NCI-H1694 (cell line): ENCODE results near the gene KRTAP6-1.

ENCODE experiments used
- DNase-seq: peaks from one replicate; lab custom pipeline; 2025; lab: John Stamatoyannopoulos, UW

Gene KRTAP6-1

DNA sequence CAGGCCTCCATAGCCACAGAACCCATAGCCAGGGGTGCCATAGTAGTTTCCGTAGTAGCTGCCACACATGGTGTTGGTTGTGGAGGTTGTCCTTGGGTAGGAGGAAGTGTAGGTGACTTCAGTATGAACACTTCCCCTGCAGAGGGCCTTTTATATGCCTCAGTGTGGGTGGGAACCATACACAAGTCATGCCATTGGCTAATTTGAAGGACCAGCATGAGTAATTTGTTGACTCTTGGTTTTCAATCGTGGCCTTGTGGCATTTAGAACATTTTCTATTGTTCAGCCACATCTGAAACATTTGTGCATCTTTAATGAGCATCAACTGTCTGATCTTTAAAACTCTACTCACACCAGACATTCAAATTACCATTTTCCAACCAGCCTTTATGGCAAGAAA is at the start of gene KRTAP6-1:
Gene KRTAP6-1 (minus strand): TSS at position 95 of the 400 bp plus-strand sequence. CDS start 26 bp downstream, at position 69.
- no peak for DNase-seq

DNA sequence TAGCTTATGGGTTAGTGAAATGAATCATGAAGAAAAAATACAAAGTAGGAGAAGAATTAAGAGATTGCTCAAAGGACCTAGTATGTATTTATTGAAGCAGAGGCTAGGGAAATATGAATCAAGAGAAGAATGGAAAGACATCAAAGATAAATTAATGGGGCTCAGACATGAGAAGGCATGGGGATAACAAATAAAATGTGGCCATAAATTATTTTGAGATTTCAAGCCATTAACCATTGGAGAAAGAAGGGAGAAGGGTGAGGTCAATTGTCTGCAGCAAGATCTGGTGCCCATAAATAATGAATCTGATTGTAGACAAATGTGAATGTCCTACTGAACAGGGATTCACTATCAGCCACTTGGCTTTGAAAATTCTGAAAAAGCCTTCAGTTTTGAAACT is 39.2 kb upstream of the KRTAP6-1 start:
- DNase-seq: no peak

DNA sequence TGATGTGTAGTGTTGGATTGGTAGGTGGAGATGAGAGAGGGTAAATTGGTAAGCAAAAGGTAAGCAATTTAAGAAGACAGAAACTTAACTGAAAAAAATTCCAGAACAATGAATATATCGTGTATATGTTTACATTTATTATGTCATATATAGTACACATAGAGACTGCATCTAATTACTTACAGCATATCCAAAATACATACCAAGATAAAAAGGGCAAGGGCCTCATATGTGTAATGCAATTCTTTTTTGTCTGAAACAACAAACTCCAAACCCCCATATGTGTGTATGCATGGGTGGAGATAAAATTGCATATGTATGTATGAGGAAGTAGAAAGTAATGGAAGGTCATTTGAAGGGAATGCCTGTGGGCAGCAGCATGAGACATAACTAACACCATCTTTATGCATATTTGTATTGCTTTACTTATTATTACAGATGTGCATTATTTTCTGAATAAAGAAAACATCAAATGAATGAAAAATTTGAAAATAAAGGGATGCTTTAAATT is 33.2 kb upstream of the KRTAP6-1 start:
- no peak for DNase-seq

DNA sequence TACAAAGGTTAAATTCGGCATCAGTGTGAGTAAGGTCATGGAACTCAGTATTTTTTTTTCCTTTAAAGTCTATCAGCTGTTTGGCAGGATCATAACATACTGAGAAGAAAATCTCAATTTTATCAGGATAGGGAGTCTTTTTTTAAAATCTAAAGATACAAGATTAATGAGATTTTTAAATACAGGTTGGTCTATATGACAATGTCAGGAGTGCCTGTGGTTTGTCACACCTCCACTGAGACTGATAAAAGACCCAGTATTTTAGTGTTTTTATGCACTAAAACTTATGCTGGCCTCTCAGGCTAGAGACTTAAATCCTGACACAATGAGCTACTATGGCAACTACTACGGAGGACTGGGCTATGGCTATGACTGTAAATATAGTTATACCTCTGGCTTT is 28.8 kb upstream of the KRTAP6-1 start, which contains the start of gene KRTAP20-3:
Gene KRTAP20-3 (plus strand): TSS at position 301 of the 400 bp plus-strand sequence.
- DNase-seq: no peak

GRCh38 chr21:30638686-30639085 is 25.0 kb upstream of the KRTAP6-1 start:
- no peak for DNase-seq

DNA sequence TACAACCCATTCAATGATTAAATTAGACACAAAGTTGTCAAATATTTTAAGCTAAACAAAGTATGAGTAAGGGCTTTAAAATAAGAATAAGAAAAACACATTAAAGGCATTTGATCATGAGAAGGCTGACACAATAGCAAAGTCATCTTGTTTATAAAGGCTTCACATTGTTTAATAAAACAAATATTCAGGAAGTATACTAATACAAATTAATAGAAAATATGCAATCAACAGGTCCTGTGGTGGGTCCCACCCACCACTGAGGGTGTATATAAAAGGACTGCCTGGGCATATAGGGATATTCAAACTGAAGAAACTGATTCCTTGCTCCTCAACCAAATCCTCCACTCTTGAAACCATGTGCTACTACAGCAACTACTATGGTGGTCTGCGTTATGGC is 21.2 kb upstream of the KRTAP6-1 start, which contains the start of gene KRTAP20-2:
Gene KRTAP20-2 (plus strand): TSS at position 301 of the 400 bp plus-strand sequence. CDS start 58 bp downstream, at position 359.
- no peak for DNase-seq

DNA sequence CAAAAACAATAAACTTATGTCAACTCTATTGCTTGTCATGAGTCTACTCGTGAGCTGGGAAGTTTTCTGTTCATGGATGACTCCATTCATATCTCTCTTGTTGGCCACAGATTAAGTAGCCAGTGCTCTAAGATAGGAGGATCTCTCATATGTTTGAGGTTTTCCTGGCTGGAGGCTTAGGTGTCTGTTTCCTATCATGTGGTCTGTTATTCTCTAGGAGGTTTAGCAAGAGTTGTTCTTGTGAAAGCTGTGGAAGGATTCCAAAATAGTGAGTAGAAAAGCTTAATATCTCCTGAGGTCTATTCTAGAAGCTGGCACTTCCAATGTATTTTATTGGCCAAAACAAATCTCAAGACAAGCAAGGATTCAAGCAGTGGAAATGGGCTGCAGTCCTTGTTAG is 15.5 kb upstream of the KRTAP6-1 start:
- no peak for DNase-seq

- DNase-seq: no peak
These were observed 14.4 kb upstream of the KRTAP6-1 start for GRCh38 chr21:30628109-30628508.

DNA sequence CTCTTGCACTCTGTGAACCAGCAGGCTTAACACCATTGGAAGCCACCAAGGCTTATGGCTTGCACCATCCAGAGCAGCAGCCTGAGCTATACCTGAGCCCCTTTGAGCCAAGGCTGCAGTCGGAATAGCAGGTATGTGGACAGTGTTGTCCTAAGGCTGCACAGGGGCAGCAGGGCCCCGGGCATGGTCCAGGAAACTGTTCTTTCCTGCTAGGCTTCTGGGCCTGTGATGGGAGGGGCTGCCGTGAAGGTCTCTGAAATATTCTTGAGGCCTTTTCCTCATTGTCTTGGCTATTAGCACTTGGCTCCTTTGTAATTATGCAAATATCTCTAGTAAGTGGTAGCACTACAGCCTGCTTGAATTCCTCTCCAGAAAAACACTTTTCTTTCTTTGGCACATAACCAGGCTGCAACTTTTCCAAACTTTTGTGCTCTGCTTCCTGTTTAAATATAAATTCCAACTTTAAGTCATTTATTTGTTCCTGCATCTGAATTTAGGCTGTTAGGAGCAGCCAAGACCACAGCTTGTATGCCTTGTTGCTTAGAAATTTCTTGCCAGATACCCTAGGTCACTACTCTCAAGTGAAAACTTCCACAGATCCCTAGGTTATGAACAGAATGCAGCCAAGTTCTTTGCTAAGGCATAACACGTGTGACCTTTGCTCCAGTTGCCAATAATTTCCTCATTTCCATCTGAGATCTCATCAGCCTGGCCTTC is 11.9 kb upstream of the KRTAP6-1 start:
- DNase-seq: no peak

DNA sequence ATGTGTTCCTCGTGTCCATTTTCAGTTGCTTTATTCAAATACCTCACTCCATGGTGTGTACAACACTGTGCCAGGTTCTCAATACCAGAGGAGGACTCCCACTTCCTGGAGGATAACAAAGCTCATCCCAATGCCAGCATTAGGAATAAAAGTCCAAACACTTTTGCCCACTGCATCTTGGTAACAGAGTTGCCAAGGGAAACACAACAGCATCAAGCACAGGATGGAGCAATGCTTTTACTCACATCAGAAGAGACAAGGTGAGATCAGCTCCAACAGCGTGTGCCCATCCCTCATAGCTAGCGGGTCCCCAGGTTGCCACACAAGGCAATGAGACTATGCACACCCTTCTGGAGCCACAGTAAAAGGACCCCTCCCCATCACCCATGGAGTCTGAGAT is 9.6 kb upstream of the KRTAP6-1 start:
- no peak for DNase-seq

DNA sequence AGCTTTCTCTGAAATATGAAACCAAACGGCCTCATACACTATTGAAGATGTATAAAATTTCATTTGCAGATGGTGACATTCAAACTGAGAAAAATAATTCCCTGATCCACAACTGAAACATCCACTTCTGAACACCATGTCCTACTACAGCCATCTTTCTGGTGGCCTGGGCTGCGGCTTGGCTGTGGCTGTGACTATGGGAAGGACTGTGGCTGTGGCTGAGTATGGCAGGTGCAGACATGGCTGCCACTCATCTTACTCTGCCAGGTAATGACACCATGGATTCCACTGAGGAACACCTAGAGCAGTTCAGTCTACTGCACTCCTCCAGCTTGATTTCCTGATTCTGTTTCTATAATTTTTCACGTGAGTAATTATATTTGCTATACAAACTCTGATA is 6.8 kb upstream of the KRTAP6-1 start, which contains the start of gene KRTAP20-4:
Gene KRTAP20-4 (plus strand): TSS at position 106 of the 400 bp plus-strand sequence.
- no peak for DNase-seq

DNA sequence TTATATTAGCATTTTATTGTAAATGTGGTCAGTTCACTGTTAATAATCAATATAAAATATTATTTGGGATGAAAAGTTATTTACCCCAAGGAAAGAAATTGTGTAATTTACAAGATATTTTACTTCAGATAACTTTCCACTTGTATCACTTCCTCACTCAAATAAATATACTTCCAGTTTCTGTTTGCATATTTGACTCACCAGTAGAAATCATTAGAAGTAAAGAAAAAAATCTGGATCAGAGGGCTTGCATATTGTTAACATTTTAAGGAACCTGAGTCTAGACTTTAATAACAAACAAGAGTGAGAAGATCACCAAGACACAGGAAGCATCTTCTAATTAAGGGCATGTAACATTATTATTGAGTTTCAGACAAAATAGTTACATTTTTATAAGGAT is 6.3 kb upstream of the KRTAP6-1 start:
- DNase-seq: no peak

DNA sequence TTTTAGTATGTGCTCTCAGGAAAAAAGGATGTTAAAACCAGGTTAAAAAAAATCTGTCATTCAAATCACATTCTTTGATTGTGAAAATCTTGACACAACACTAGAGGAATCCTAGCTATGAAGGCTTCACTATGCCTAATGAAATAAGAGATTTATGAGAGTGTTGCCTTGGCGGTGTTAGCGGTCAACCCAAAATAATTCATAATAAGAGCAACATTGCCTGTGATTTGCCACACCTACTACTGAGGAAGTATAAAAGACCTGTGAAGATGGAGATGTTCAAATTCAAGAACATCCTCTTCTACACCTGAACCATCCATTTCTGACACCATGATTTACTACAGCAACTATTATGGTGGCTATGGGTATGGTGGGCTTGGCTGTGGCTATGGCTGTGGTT is 2.4 kb upstream of the KRTAP6-1 start, which contains the start of gene KRTAP20-1:
Gene KRTAP20-1 (plus strand): TSS at position 301 of the 400 bp plus-strand sequence. CDS start 30 bp downstream, at position 331.
- no peak for DNase-seq

- no peak for DNase-seq
These were observed 1.5 kb upstream of the KRTAP6-1 start for GRCh38 chr21:30615199-30615598.

DNA sequence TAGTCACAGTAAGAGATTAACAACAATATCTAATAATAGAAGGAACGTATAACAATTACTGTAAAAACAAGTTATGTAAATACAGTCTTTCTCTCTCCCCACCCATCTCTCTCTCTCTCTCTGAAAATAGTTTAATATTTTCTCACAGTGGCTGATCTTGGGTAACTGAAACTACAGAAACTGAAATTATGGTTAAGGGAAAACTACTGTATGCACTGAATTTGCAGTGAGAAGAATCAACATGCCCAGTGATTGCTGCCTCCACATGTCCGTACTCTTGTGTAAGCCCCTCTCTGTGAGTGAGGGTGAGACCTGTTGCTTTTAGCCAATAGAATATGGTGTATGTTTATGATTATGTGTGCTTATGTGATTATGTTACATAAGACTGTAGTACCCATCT is 1.6 kb downstream of the KRTAP6-1 start:
- DNase-seq: no peak

- DNase-seq: no peak
These were observed 7.8 kb downstream of the KRTAP6-1 start for GRCh38 chr21:30605968-30606367.

DNA sequence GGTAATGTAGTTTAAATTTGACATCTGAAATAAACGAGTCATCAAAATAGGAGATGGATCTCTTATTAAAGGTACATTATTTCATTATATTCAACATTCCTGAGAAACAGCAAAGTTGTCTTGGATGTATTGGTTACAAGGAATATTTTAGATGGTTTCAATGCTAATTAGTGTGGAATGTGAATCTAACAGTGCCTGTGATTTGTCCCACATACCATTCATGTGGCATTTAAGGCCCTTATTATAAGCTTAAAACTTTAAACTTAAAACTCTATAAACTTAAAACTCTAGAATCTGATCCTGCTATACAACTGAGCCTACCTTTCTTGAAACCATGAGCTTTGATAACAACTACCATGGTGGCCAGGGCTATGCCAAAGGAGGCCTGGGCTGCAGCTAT is 12.9 kb downstream of the KRTAP6-1 start, which contains the start of gene KRTAP22-1:
Gene KRTAP22-1 (plus strand): TSS at position 301 of the 400 bp plus-strand sequence.
- DNase-seq: no peak

- no peak for DNase-seq
These were observed 14.9 kb downstream of the KRTAP6-1 start, which contains the start of gene KRTAP6-2 for GRCh38 chr21:30598802-30599201. TSS of gene KRTAP6-2 (minus strand) at chr21:30598902. CDS start at chr21:30598874, 28 bp downstream.

DNA sequence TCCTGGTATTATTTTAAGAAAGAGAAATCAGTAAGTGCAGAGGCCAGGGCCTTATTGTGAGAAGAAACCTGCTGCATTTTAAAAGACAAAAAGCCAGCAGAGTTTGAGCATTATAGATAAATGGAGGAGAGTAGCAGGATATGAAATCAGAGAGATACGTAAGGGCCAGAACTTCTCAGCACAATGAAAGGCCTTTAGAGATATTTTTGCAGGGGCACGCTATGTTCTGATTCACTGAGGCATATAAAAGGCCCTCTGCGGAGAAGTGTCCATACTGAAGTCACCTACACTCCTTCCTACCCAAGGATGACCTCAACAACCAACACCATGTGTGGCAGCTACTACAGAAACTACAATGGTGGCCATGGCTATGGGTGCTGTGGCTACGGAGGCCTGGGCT is 21.6 kb downstream of the KRTAP6-1 start, which contains the start of gene KRTAP6-3:
Gene KRTAP6-3 (plus strand): TSS at position 301 of the 400 bp plus-strand sequence. CDS start 6 bp downstream, at position 307.
- no peak for DNase-seq

DNA sequence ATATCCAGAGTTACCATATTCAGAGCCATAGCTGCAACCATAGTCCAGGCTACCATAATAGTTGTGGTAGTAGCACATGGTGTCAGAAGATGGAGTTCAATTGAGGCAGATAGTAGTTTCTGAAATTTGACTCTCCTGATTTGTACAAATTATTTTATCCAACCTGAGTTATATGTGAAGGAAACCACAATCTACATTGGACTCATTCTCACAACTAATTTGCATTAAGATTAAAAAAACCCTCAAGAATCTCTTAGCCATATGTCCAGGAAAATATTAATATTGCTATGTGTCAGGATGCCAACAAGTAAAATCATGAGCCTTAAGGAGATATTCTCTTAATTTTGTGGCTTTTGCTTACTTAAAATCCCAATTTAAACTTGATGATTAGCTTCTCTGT is 23.4 kb downstream of the KRTAP6-1 start, which contains the start of gene KRTAP22-2:
Gene KRTAP22-2 (minus strand): TSS at position 101 of the 400 bp plus-strand sequence.
- no peak for DNase-seq

DNA sequence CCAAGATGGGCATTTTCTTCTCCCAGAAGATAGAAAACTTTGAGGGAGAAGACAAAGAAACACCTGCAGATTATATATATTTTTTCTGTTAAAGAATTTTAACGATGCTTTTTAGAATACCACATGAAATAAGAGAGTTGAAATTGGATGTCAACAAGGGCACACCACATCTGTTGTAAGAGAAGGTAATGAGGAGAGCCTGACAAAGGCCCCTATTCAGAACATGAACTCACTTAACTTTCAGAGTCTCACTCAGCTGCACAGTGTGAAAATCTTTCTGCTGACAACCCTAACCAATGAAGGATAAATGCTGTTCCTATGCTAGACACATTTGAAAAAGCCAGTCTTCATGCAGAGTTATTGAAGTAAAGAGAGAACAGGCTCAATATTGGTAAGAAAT is 30.9 kb downstream of the KRTAP6-1 start:
- no peak for DNase-seq

DNA sequence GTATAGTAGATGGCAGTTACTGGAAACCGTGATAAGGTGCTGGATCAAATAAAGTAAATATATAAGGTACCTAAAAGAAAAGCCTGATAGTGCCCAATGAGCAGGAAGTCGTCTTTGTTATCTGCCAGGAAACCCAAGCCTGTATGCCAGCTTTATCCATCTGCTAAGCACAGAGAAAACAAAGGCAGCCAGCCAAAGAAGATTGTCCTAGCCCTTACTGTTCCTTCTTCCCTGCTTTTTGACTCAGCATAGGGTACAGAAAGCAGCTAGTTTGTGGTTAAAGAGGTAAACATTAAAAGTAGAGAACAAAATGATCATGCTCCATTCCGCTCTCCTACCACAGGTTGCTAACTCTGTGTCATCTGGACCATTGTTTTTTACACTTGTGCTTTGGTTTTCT is 33.6 kb downstream of the KRTAP6-1 start:
- DNase-seq: no peak

- no peak for DNase-seq
These were observed 34.4 kb downstream of the KRTAP6-1 start for GRCh38 chr21:30579346-30579745.
